Esophagus muscularis mucosa (tissue), 3 donors: ENCODE measurements around the gene CAMK1D.

Experiments
- CTCF ChIP-seq, 3 experiments: fragments of 200-600 bp in 2 of 3; fragments of 450-650 bp in 1 of 3; sonication (generic) in 2 of 3; IDR thresholded peaks; one replicate each; pipeline ENCODE4 v1.5.1; 2017 to 2019; ENCODE audit warnings: antibody characterized with exemption in 3 of 3, mild to moderate bottlenecking in 2 of 3, moderate library complexity in 1 of 3
- POLR2A ChIP-seq: fragments of 450-650 bp; IDR thresholded peaks from one replicate; pipeline ENCODE4 v1.6.1; 2017; ENCODE audit warnings: antibody characterized with exemption, moderate library complexity, mild to moderate bottlenecking, low read depth

GRCh38 chr10:12663863-12664262 is 314.5 kb downstream of the CAMK1D start:
- TF ChIP-seq POLR2A (no peak), CTCF (IDR thresholded peaks at IDR 0.05) (no peak)
